Motor neuron (in vitro differentiated cells): ENCODE results near the gene DENND1B. TPM values are rescaled to one million over a fixed set of nuclear protein-coding genes. Genes with fewer than 3 reads are reported as not detected.
A peak's percentile ranks its signal among the peaks of the same experiment; 100 is the strongest.
"Not testable (repeated sequence)": the region's sequence is repeated elsewhere in the genome, so short reads cannot be mapped to it uniquely, and the experiment has no call there.

Experiments
- ATAC-seq, 8 experiments: fragments of 200-7000 bp; cut with Tn5 transposase; replicated peaks in 6 of 8; 2 replicates each; pipeline ENCODE4 v1.8.0; 2021; ENCODE audit warnings: mild to moderate bottlenecking in 8 of 8, moderate library complexity in 8 of 8
- H3K27ac ChIP-seq, 2 donors: fragments of 250-450 bp; sonication (Bioruptor Pico); 2 replicates each; pipeline ENCODE4 v1.9.0; 2021; ENCODE audit warnings: antibody characterized with exemption in 2 of 2, mild to moderate bottlenecking in 2 of 2, moderate library complexity in 1 of 2
- H3K4me1 ChIP-seq, 2 donors: fragments of 250-450 bp; sonication (Bioruptor Pico); replicated peaks in 1 of 2; 2 replicates each; pipeline ENCODE4 v1.6.1; 2021; ENCODE audit warnings: antibody characterized with exemption in 2 of 2, mild to moderate bottlenecking in 2 of 2, moderate library complexity in 1 of 2
- H3K4me3 ChIP-seq, 5 donors: fragments of 250-450 bp; sonication (Bioruptor Pico); 2 replicates each; pipeline ENCODE4 v1.9.0; 2021; ENCODE audit warnings: antibody characterized with exemption in 5 of 5, mild to moderate bottlenecking in 5 of 5, moderate library complexity in 4 of 5
- WGBS, 10 experiments: fragments of 450-650 bp; shearing (Covaris generic); methylation state at CpG; one replicate each; pipeline ENCODE4 v1.0.0; 2022; 5-methylcytosine and 5-hydroxymethylcytosine counted together
- in situ Hi-C, 9 experiments: fragments of 400-800 bp; cut with MboI; loops; one replicate each; pipeline ENCODE4 v1.15.0; 2021; ENCODE audit warnings: low sequenced_read_pairs in 9 of 9, low pct_unique_long_range_greater_than_20kb in 2 of 9; ENCODE audit not compliant: unreplicated experiment in 9 of 9
- total RNA-seq, 8 experiments: library from RNA; unstranded; fragments of 300-600 nt; gene quantifications; 2 replicates each; pipeline versions ENCODE4 v1.2.3 to v1.2.4, GENCODE V29; 2022

DENND1B gene
- total RNA-seq, 8 experiments from 2014 or later = 9.0 to 29.9 (median 11.6) TPM

GRCh38 chr1:197577580-197577979 lies 197.7 kb downstream of the DENND1B start:
- Histone ChIP-seq H3K4me1 (no peaks in the 10 kb centered on the region), H3K27ac (no peak overlapping the region), H3K4me3 (no peak overlapping the region)
- 86 to 100% (median 98%) methylated on average over 1 to 2 of the region's 2 CpGs for WGBS, 10 experiments
- no peak for ATAC-seq
- in situ Hi-C loops = no loop called here

- ATAC-seq, H3K4me3 ChIP-seq, H3K4me1 ChIP-seq, H3K27ac ChIP-seq, in situ Hi-C loops: not testable (repeated sequence)
- WGBS, 10 experiments = 90 to 100% (median 100%) methylated on average over 1 to 4 of the region's 4 CpGs; no CpG with 5 or more reads in 2 of the 10 experiments
Measured at GRCh38 chr1:197575531-197575930, 199.7 kb downstream of the DENND1B start.

GRCh38 chr1:197572169-197572568 lies 203.1 kb downstream of the DENND1B start:
- 80 to 100% (median 83%) methylated on average over 1 to 6 of the region's 10 CpGs; no CpG with 5 or more reads in 4 of the 10 experiments for WGBS, 10 experiments
- no peak for ATAC-seq
- in situ Hi-C loops = no loop called here
- H3K4me1 ChIP-seq = no peaks in the 10 kb centered on the region
- H3K27ac ChIP-seq = no peak overlapping the region
- H3K4me3 ChIP-seq = no peak overlapping the region

- H3K27ac ChIP-seq = no peak overlapping the region
- no peaks in the 10 kb centered on the region for H3K4me1 ChIP-seq
- 71 to 100% (median 96%) methylated on average over 1 to 2 of the region's 2 CpGs; no CpG with 5 or more reads in 1 of the 10 experiments for WGBS, 10 experiments
- in situ Hi-C loops = no loop called here
- H3K4me3 ChIP-seq = no peak overlapping the region
- ATAC-seq = no peak
Measured at GRCh38 chr1:197567442-197567841, 207.8 kb downstream of the DENND1B start.

DNA sequence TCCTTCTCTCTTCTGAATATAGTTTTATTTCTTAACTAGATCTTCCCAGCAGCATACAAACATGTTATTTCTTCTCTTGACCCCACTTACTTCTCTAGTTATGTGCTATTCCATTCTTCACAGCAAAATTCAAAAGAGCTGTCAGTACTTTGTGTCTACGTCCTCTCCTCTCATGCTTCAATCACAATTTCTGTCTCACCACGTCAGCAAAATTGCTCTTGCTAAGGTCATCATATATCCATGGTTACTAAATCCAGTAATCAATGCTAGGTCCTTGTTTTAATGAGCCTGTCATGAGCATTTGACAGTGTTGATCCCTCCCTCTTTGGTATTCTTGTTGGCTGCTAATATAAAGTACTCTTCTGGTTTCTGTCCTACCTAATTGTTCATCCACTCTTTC lies 214.2 kb downstream of the DENND1B start:
- Histone ChIP-seq H3K4me1 (no peaks in the 10 kb centered on the region), H3K4me3 (no peak overlapping the region), H3K27ac (no peak overlapping the region)
- ATAC-seq = no peak
- in situ Hi-C loops = no loop called here
- WGBS, 10 experiments = 78 to 100% (median 88%) methylated on average over 2 of the region's 2 CpGs; no CpG with 5 or more reads in 1 of the 10 experiments

DNA sequence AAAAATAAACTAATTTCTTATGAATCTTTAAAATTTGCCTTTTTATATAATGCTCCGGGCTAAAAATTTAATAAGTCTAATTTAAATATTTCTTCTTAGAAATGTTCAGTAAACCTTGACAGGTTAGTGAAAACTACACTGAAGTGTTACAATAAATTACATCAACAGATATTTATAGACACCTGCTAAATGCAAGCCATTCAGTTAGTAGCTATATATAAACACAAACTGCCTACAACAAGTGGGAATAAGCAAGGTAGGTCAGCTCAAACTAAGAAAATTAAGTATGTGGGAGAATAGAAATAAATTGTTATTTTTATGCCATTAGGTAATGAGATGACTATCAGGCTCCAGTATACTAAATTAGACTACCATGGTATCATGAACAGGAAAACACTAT lies 215.6 kb downstream of the DENND1B start:
- ATAC-seq = no peak
- no peaks in the 10 kb centered on the region for H3K4me1 ChIP-seq
- H3K27ac ChIP-seq = no peak overlapping the region
- WGBS, 10 experiments = 43 to 89% (median 77%) methylated on average over 1 of the region's 1 CpG; no CpG with 5 or more reads in 2 of the 10 experiments
- in situ Hi-C loops = no loop called here
- H3K4me3 ChIP-seq = no peak overlapping the region

DNA sequence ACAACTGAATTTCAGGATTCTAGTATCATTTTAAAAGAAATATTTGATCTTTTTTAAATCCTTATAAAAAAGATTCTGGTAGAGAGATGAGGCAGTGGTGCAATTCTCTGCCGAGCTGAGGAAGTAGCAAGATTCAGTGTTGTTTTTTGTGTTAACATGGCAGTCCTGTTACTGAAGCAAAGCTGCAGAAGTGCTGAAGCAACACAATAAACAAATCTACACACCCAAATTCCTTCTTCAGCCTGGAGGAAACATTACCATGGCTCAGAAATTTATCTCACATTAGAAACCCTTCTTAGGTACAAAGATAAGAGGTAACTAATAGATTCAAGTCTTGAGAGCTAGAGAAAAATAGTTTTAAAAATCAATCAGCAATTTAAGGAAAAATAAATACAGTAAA lies 216.0 kb downstream of the DENND1B start:
- no peak for ATAC-seq
- Histone ChIP-seq H3K4me3 (no peak overlapping the region), H3K4me1 (no peaks in the 10 kb centered on the region), H3K27ac (no peak overlapping the region)
- 36 to 90% (median 74%) methylated on average over 1 of the region's 1 CpG; no CpG with 5 or more reads in 2 of the 10 experiments for WGBS, 10 experiments
- in situ Hi-C loops = no loop called here

GRCh38 chr1:197557302-197557701 lies 218.0 kb downstream of the DENND1B start:
- whole genome bisulfite sequencing, 10 experiments = 0 to 100% (median 79%) methylated on average over 1 of the region's 1 CpG; no CpG with 5 or more reads in 1 of the 10 experiments
- ATAC-seq = peak in 2 of 8 experiments; percentile 25 to 68
- in situ Hi-C loops = no loop called here
- no peak overlapping the region for H3K27ac ChIP-seq
- H3K4me3 ChIP-seq = no peak overlapping the region
- no peaks in the 10 kb centered on the region for H3K4me1 ChIP-seq

- in situ Hi-C loops = no loop called here
Measured at GRCh38 chr1:197553281-197553680, 222.0 kb downstream of the DENND1B start.

GRCh38 chr1:197546989-197547388 lies 228.3 kb downstream of the DENND1B start:
- ATAC-seq = no peak

More at GRCh38 chr1:197553281-197553680, 222.0 kb downstream of the DENND1B start:
- H3K27ac ChIP-seq = no peak overlapping the region
- ATAC-seq = no peak
- no peaks in the 10 kb centered on the region for H3K4me1 ChIP-seq
- H3K4me3 ChIP-seq = no peak overlapping the region
- WGBS, 10 experiments = 0% methylated on average over 1 of the region's 1 CpG; no CpG with 5 or more reads in 4 of the 10 experiments

GRCh38 chr1:197544553-197544952 lies 230.7 kb downstream of the DENND1B start:
- Histone ChIP-seq H3K4me3 (no peak overlapping the region), H3K27ac (no peak overlapping the region), H3K4me1 (no peaks in the 10 kb centered on the region)
- ATAC-seq = no peak
- 89 to 100% (median 95%) methylated on average over 1 to 2 of the region's 2 CpGs; no CpG with 5 or more reads in 2 of the 10 experiments for WGBS, 10 experiments
- in situ Hi-C loops = loop anchor here in 1 of 9 experiments (25.0 kb wide), 1 partner anchor 918 kb away; no protein-coding TSS in a partner anchor

More at GRCh38 chr1:197546989-197547388, 228.3 kb downstream of the DENND1B start:
- no peak overlapping the region for H3K4me3 ChIP-seq
- H3K27ac ChIP-seq = no peak overlapping the region
- 57 to 100% (median 80%) methylated on average over 1 of the region's 1 CpG; no CpG with 5 or more reads in 1 of the 10 experiments for whole genome bisulfite sequencing, 10 experiments
- in situ Hi-C loops = loop anchor here in 1 of 9 experiments (25.0 kb wide), 1 partner anchor 915 kb away; no protein-coding TSS in a partner anchor
- no peaks in the 10 kb centered on the region for H3K4me1 ChIP-seq

GRCh38 chr1:197544130-197544529 lies 231.2 kb downstream of the DENND1B start:
- no peak for ATAC-seq
- WGBS, 10 experiments = 86 to 96% (median 91%) methylated on average over 2 to 3 of the region's 3 CpGs
- in situ Hi-C loops = loop anchor here in 1 of 9 experiments (25.0 kb wide), 1 partner anchor 918 kb away; no protein-coding TSS in a partner anchor
- Histone ChIP-seq H3K4me3 (no peak overlapping the region), H3K27ac (no peak overlapping the region), H3K4me1 (no peaks in the 10 kb centered on the region)

GRCh38 chr1:197541411-197541810 lies 233.9 kb downstream of the DENND1B start:
- Histone ChIP-seq H3K4me3 (no peak overlapping the region), H3K4me1 (no peaks in the 10 kb centered on the region), H3K27ac (no peak overlapping the region)
- in situ Hi-C loops = loop anchor here in 1 of 9 experiments (25.0 kb wide), 1 partner anchor 921 kb away; no protein-coding TSS in a partner anchor
- ATAC-seq = no peak
